GM04504 (cell line): Measurements from ENCODE around the gene DYSF.

Source experiments
- DNase-seq: peaks from one replicate; pipeline ENCODE4 v3.0.0-alpha.2; 2012; ENCODE audit warnings: low read depth

The DYSF gene

DNA sequence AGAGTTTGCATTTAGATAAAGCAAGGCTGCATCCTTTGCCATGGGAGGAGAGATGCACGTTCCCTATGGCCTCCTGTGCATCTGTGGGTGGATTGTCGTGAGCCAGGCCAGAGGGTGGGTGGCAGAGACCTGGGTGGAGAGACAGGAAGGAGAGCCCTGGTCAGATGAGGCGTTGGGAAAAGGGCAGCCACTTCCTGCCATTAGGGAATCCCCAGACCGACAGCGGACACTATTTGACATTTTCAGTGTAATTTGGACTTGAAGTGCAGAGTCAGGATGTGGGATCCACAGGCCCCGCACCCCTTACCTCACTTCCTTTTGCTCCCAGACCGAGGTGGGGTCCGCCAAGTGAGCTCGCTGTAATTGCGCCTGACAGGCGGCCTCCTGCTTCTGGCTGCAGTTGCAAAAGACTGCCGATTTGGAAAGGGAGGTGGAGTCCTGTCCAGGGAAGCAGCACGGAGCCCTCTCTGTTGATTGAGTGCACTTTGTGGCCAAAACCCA, 150.0 kb downstream of the DYSF start:
- DNase-seq = no peak

DNA sequence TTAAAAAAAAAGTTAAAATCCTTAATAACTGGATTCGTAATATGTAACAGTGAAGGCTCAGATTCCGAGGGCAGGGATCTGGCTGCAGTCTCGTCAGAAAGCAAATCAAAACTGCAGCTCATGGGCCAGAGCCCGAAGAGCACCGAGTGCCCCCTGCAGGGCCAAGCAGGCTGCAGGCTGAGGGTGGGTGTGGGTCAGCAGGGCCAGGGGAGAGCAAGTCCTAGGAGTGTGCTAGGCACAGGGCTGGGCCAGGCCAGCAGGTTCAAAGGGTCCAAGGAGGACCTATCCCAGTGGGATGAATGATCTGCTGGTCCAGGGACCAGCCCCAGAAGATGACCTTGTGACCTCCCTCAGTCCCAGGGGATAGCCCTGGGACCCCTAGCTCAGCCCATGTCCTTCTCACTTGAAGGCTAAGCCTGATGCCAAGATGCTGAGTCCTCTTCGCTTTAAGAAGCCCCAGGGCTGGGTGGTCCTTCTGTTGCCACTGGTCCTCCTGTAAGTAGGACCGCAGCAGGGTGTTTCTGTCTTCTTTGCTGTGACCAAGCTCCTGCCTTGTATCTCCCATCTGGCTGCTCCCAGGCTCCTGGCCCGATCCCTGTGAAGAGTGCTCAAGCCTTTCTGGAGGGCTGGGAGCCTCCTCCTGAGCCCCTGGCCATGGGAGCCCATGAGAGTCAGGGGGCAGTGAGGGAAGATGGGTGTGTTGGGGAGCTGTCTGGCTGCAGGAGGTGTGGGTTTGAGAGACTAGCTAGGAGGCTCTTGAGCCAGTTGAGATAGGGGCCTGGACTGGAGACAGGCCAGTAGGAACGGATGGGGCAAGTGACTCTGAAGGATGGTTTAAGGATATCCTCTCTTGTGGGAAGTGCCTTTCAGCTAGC, 150.7 kb downstream of the DYSF start:
- no peak for DNase-seq

DNA sequence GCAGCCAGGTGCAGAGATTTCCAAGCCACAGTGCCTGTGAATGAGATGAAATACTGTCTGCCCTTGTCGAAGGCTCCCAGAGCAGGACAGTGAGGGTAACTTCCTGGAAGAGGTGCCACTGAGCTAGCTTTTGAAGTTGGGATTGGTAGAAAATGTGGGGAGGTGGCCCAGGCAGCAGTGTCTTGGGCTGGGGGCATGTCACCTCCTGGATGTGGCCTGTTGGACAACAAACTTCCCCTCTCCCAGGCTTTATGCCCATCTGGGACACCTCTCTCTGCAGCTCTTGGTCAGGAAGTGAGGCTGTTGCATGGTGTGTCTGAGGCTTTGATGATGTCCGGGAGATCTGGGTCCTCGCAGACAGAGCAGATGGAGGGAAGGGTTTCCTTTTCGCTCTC, 151.4 kb downstream of the DYSF start:
- no peak for DNase-seq

DNA sequence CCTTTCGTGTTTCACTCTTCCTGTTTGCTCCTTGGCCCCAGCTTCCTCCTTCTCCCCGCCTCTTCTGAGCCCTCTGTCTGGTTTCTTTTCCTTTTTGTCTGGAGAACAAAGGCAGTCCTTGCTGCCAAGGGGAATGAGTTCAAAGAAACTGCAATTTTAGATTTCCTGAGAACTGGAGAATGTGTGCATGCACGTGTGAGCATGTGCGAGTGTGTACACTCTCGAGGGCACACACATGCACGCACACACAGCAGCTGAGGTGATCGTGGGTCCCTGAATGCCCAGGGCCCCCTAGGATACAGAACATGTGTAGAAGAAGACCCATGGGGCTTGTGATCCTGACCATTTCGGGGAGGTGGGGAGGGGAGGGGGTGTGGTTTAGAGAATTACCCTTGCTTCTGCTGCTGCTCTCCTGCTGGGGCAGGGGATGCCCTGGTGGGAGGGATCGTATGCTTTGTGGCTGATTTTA, 151.8 kb downstream of the DYSF start:
- no peak for DNase-seq

DNA sequence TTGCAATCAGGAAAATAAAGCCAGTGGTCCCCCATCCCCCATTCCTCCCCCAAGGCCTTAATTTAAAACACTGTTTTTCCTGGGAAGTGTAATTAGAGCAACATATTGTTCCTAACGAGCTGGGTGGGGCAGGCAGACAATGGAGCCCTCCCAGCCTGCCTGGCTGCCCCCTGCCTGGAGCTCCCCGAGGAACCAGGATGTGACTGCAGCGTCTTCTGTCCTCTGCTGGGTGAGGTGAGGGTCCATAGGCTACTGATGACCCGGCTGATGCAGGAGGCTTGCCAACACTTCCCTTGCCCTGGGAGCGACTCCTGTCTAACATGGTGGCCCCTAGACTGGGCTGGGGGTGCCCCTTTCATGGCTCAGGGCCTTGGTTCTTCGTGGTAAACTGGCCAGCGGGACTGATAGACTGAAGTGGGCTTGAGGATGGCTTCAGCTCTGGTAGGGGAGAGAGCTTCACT, 152.4 kb downstream of the DYSF start:
- DNase-seq = no peak

DNA sequence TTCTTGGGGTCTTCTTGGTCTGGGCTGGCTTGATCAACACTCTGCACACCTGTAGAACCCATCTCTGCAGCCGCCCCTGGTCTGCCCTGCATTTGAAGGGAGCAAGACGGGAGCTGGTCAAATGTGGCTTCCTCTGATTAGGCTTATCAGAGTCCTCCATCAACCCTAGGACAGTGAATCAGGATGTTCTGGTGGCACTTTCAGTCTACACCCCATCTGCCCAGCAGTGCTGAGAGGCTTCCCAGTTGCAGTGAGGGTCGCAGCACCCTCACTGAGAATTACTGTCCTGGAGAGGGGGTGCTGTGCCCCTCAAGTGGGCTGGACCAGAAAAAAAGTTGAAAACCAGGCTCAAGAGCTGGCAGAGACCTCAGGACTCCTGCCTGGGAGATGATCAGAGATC, 152.9 kb downstream of the DYSF start:
- DNase-seq = no peak

DNA sequence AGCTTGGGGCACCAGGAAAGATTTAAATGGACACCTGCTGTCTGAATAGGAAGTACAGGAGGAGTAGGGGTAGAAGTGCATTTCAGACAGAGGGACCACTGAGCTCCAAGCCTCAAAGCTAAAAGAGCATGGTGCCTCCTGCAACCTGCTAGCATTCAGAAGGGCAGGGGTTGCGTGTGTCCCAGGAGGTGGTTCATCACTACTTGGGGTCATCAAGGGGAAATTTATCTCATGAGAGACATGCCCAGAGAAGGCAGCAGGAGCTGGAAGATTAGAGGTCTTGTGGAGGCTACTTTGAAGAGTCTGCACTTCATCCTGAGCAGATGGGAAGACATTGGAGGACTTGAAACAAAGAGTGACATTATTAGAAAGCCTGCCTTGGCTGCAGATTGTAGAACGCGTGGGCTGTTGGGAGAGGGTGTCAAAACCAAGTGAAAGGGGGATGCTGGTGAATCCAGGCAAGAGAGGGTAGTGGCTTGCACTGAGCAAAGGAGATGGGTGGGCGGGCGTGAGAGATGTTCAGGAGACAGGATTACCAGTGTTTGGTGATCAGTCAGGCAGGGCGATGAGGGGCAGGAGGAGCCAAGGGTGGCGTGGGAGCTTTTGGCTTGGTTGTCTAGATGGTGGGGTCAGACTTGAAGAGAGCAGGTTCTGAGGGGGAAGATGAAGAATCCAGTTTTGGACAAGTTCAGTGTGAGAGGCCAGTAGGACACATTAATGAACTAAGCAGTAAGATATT, 154.0 kb downstream of the DYSF start:
- no peak for DNase-seq

DNA sequence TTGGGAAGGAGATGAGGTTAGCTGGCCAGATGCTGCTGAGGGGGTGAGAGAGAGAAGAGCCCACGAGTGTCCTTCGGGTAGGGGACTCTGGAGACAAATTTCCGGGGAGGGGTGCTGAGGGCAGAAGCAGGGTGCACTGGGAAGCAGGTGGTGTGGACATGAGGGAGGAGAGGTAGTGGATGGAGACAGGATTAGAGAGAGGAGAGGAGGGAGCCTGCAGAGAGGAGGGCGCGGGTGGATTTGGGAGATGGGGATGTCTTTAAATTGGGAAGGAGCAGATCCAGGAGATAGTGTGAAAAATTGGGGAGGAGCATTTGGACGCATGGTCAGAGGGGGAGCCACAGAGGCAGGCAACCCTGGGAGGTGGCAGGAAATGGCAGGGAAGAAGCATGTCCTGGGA, 154.7 kb downstream of the DYSF start:
- no peak for DNase-seq

DNA sequence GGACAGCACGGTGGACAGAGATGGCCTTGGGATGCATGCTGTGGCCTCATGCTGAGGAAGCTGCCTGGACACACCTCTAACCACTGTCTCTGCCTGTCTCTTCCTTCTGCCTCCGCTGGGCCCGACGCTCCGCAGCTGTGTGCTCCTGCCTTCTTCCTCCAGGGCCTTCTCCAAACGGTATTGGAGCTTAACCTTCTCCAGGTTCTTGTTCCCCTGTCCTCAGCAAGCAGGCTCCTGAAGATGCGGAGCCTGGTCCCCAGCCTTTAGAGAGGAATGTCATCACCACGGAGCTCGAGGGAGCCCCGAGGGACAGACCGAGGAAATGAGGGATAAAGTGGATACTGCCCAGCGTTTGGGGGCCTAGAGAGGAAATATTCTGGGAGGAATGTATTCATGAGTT, 155.1 kb downstream of the DYSF start:
- no peak for DNase-seq

DNA sequence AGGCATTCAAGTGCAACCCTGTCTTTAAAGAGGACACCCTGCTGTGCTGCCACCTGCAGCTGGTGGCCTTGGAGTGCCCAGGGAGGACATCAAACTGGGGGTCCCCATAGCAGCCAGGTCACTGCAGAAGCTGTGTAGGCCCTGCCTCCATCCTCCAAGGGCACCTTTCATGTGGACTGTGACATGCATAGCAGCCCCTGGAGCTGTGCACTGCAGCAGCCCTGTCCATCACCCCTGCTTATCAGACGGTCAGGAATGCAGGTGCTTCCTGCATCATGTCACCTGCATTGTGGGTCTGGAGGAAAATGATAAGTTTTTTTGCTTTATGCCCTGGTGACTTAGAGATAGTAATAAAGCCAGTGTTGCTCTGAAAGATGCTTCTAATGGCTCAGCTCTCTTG, 155.7 kb downstream of the DYSF start:
- no peak for DNase-seq

DNA sequence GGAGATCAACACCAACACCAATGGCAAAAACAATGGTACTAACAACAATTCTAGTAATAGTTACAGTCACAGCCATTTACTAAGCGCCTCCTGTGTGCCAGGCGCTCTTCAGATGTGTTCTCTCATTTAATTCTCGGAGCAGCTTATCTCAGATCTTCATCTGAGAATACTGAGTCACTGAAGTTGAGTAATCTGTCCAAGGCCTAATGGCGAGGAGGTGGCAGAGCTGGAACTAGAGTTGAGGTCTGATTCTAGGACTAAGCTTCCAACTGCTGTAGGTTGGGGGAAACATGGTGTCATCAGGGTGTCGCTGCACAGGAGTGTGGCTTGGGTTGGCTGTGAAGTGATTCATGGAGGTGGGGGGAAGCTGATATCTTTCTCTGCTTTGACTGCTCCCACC, 156.1 kb downstream of the DYSF start:
- peak; percentile 42 for DNase-seq

DNA sequence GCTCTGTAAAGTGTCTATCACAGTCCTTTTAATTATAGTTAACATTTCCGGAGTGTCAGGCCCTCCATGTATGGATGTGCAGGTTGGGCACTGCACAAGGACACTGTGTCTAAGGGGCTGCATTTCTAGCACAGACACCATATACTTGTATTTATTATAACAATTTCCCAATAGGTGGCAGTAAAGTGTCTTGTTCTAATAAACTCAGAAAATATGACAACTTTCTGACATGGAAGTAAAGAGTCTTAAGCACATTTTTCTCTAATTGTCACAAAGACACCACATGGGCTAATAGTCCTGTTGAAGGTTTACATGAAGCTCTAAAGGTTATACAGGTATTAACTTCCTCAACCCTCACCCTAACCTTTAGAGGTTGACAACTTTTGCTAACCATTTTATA, 156.6 kb downstream of the DYSF start:
- DNase-seq = no peak

DNA sequence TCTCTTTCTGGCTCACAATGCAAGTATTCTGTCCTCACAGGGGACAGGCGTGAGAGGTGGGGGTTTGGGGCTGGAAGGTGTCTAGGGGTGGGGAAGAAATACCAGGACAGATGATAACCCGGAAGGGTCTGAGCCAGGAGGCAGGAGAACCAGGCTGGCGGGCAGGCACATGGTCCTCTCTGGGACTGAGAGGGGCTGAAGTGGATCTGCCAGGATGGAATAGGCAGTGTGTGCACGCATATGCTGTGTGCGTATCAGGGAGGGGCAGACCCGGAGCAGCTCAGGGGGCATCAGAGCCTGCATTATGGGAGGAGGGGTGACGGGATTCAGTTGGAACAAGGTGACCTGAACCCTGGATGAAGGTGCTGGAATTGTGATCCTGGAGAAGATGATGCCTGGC, 157.3 kb downstream of the DYSF start:
- no peak for DNase-seq

DNA sequence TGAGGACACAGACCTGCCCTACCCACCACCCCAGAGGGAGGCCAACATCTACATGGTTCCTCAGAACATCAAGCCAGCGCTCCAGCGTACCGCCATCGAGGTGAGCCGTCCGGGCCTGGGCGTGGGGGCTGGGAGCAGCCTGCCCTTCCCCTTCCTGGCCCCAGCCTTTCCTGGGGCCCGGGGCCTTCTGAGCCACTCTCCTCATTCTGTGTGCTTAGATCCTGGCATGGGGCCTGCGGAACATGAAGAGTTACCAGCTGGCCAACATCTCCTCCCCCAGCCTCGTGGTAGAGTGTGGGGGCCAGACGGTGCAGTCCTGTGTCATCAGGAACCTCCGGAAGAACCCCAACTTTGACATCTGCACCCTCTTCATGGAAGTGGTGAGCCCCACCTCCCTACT, 157.9 kb downstream of the DYSF start:
- DNase-seq = no peak

DNA sequence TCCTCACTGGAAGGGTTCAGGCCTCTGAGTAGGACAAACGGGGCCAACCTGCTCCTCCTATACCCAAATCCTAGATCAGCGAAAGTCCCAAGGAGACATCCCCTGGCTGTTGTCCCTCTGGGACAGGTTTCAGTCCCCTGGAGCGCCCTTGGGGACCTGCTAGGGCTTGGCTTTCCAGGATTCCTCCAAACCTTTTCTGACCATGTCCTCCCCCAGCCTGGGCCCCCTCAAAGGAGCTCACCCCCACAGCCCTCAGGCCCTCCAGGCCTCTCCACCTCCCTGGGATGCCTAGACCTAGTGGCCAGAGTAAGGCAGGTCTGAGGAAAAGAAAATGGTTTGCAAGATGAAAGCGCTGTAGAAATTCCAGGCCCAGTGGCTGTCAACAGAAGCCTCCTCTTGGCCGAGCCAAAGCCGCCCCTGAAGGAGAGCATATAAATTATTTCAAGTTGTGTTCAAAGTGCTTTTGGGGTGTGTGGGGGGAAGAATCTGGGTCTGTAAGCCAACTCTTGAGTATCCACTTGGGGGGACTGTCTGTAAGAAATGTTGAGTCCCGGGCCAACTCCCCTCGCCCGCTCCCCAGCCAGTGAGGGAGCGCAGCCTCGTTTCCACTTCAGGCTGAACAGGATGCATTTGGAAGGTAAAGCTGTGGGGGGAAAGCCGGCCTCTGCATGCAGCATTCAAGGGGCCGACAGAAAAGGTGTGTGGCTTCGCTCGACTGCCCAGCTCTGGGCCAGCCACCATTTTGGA, 158.6 kb downstream of the DYSF start:
- DNase-seq = no peak

DNA sequence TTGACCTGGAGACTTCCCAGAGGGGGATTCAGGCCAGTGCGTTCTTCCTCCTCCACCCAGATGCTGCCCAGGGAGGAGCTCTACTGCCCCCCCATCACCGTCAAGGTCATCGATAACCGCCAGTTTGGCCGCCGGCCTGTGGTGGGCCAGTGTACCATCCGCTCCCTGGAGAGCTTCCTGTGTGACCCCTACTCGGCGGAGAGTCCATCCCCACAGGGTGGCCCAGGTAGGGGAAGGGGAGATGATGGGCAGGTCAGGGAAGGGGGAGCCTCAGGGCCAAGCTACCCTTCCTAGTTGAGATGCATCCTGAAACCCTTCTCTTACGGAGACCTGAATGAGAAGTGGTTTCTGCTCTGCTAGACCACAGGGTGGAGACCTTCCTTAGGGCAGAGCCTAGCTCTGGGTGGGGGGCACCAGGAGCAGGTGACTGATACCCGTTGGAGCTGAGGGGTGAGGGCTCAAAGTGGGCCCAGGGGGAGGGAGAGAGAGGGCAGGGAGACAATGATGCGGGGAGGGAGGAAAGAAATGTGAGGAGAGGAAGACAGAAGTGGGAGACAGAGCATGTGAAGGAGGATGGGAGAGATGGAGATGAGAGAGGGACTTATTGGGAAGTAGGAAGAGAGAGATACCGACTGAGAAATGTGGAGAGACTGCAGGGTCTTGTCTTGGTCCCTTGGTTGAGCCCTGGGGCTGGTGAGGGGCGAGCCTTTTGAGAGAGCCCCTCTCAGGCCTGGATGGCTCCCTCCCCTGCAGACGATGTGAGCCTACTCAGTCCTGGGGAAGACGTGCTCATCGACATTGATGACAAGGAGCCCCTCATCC, 159.4 kb downstream of the DYSF start:
- DNase-seq = no peak

DNA sequence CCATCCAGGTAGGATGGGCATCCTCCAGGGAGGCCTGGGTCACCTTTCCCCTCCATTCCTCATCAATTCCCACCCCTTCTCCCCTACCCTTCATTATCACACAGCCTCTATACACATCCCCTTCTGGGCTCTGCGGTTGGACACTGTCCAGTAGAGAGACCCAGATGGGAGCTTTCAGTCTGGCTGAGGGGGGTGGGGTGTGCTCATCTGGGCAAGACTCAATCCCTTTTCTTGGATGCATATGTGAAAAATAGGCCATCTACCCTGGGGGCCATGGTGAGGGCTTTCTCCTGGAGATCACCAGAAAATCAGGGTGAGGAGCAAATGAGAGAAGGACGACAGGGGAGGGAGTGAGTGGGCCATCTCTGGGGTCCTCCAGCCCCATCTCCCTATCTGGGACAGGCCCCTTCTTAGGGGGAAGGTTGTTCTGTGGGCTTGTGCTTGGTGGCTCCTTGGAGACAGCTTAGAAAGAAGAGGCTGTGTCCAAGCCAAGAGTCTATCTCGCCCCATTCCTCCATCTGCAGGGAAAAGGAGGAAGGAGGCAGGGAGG, 160.1 kb downstream of the DYSF start:
- DNase-seq = no peak

DNA sequence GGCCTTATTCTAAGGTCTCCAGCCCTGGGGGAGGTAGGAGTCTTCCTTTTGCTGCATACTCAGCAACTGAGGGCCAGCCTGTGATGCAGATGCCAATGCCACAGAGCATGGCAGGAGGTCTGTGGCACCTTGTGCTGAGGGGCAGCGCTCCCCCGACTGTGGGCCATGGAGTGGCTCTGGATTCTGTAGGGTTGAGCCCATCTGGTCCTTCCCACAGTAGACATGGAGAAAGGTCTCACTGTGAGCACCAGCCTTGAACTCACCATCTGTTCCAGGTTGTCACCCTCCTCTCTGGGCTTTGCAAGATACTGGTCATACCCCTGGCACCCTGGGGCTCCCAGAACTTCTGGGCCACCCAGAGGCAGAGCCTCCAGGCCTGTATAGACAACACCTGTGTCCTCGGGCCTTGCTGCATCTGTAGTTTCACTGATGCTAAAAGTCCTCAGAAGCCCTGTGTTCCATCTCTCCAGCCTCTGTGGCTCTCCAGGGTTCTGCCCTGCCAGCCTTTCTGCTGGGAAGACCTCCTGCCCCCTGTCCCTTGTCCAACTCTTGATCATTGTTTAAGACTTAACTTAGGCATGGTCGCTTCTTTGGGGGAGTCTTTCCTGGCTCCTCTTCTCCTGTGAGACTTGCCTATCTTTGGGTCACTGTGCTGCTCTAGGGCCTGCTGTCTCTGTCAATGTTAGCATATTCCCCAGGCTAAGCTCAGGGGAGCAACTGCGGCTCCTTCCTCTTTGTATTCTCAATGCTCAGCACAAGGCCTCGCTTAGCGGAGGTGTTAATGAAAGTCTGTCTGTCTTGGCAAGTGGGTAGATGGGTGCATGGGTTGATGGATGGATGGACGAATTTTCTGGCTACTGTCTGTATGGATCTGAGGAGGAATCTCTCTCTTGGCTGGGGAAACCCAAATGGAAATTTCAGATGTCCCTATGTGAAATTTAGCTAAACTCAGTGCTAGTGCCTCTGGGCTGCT, 160.9 kb downstream of the DYSF start:
- no peak for DNase-seq

DNA sequence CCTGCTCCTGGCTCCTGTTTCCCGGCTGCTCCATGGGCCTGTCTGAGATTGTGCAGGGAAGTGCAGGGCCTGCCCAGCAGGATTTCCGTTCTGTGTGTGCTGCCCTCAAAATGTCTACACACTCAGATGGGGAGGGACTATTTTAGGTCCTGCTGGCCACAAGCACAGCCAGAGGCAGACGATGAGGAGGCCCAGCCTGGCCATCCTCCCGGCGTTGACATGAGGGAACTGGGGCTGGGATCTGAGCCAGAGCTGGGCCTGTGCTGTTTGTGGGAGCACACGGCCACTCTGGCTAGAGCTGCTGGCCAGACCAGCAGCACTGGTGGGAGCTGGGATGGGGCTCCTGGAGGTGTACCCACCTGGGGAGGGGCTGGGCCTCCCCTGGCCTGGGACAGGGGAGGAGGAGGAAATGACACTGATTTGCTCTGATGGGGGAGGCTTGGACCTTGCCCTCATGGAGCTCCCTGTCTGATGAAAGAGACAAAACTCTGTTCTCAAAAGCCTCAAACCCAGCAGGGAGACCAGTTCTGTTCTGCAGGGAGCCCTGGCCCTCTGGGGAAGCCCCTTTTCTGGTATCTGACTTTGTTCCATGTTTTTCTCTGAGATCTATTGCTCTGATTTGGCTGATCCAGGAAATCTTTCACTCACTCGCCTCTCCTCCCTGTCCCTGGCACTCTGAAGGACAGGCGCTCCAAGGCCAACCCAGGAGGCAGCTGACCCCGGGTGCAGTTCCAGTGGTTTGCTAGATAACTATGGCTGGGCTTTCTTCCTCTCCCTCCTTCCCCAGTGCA, 161.8 kb downstream of the DYSF start:
- DNase-seq = peak; percentile 61
